Measurements from ENCODE around the gene GBGT1.

DNA sequence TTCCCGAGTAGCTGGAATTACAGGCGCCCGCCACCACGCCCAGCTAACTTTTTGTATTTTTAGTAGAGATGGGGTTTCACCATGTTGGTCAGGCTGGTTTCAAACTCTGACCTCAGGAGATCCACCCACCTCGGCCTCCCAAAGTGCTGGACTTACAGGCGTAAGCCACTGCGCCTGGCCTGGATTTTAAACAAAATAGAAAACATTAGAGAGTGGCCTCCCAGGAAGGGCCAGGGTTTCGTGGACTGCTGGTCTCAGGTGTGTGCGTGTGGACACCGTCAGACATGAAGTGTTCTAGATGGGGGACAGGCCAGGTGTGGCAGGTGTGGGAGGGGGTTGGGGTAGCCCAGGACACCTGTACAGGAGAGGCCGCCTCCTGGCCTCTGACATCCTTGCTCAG lies 7.0 kb upstream of the GBGT1 start:
- TF ChIP-seq POLR2A (IDR thresholded peaks at IDR 0.05) (no peak), CTCF (IDR thresholded peaks at IDR 0.05 in 8 of 11, conservative IDR thresholded peaks at IDR 0.05 in 3 of 11) (no peak), POLR2AphosphoS5 (IDR thresholded peaks at IDR 0.05) (no peak)

Data from spleen (tissue), 7 donors.